H9 (cell line): Measurements from ENCODE around the gene EFCAB14. TPM values are rescaled to one million over a fixed set of nuclear protein-coding genes. Genes with fewer than 3 reads are reported as not detected.
A peak's percentile ranks its signal among the peaks of the same experiment; 100 is the strongest.

ENCODE experiments used
- DNase-seq: peaks from one replicate; pipeline ENCODE4 v3.0.0-alpha.2; 2017
- H2AFZ ChIP-seq: one replicate; pipeline ENCODE4 v1.6.1; 2013; ENCODE audit warnings: mild to moderate bottlenecking, low read length, control low read depth, moderate library complexity
- H2AK5ac ChIP-seq: 2 replicates; pipeline ENCODE4 v1.6.1; 2013; ENCODE audit warnings: low read length, control low read depth, mixed read lengths; ENCODE audit not compliant: insufficient read length
- H2BK120ac ChIP-seq: one replicate; pipeline ENCODE4 v1.6.1; 2013; ENCODE audit warnings: low read depth, mild to moderate bottlenecking, low read length, control low read depth, inconsistent platforms; ENCODE audit not compliant: poor library complexity, severe bottlenecking
- H2BK12ac ChIP-seq: 2 replicates; pipeline ENCODE4 v1.6.1; 2013; ENCODE audit warnings: low read length, control low read depth, mixed read lengths, low read depth; ENCODE audit not compliant: insufficient read length
- H2BK15ac ChIP-seq: 2 replicates; pipeline ENCODE4 v1.6.1; 2013; ENCODE audit warnings: low read depth, low read length, control low read depth
- H2BK20ac ChIP-seq: one replicate; pipeline ENCODE4 v1.6.1; 2013; ENCODE audit warnings: low read depth, mild to moderate bottlenecking, low read length, control low read depth, inconsistent platforms; ENCODE audit not compliant: poor library complexity, severe bottlenecking
- H2BK5ac ChIP-seq: 2 replicates; pipeline ENCODE4 v1.6.1; 2013; ENCODE audit warnings: low read length, control low read depth, mixed read lengths; ENCODE audit not compliant: insufficient read length
- H3K14ac ChIP-seq: 2 replicates; pipeline ENCODE4 v1.6.1; 2013; ENCODE audit warnings: low read length, control low read depth; ENCODE audit not compliant: insufficient read depth
- H3K18ac ChIP-seq: 2 replicates; pipeline ENCODE4 v1.6.1; 2013; ENCODE audit warnings: low read depth, mild to moderate bottlenecking, mixed read lengths, low read length, control low read depth; ENCODE audit not compliant: insufficient read length
- H3K23ac ChIP-seq: 2 replicates; pipeline ENCODE4 v1.6.1; 2013; ENCODE audit warnings: low read length, control low read depth, mixed read lengths, low read depth; ENCODE audit not compliant: insufficient read length
- H3K23me2 ChIP-seq: 2 replicates; pipeline ENCODE4 v1.6.1; 2013; ENCODE audit warnings: low read depth, mild to moderate bottlenecking, mixed read lengths, low read length, control low read depth; ENCODE audit not compliant: insufficient read length, poor library complexity, severe bottlenecking
- H3K27ac ChIP-seq: 2 replicates; pipeline ENCODE4 v1.5.1; 2013; ENCODE audit warnings: low read length, control low read depth, mixed read lengths, low read depth; ENCODE audit not compliant: insufficient read length
- H3K27me3 ChIP-seq: 2 replicates; pipeline ENCODE4 v1.6.1; 2013; ENCODE audit warnings: low read length, control low read depth, inconsistent platforms; ENCODE audit not compliant: insufficient read depth
- H3K4ac ChIP-seq: 2 replicates; pipeline ENCODE4 v1.6.1; 2013; ENCODE audit warnings: low read depth, mild to moderate bottlenecking, control low read depth, inconsistent platforms, low read length, moderate library complexity
- H3K4me1 ChIP-seq: 2 replicates; pipeline ENCODE4 v1.6.1; 2013; ENCODE audit warnings: low read length, control low read depth, inconsistent platforms; ENCODE audit not compliant: insufficient read depth
- H3K4me2 ChIP-seq: 2 replicates; pipeline ENCODE4 v1.6.1; 2013; ENCODE audit warnings: low read length, control low read depth, mixed read lengths; ENCODE audit not compliant: insufficient read length, insufficient read depth
- H3K56ac ChIP-seq: 2 replicates; pipeline ENCODE4 v1.6.1; 2013; ENCODE audit warnings: low read depth, mild to moderate bottlenecking, mixed read lengths, low read length, control low read depth; ENCODE audit not compliant: insufficient read length
- H3K79me1 ChIP-seq: 2 replicates; pipeline ENCODE4 v1.6.1; 2013; ENCODE audit warnings: low read depth, mild to moderate bottlenecking, moderate library complexity, low read length, control low read depth, inconsistent platforms; ENCODE audit not compliant: insufficient read depth, poor library complexity, severe bottlenecking
- H3K79me2 ChIP-seq: 2 replicates; pipeline ENCODE4 v1.6.1; 2013; ENCODE audit warnings: low read length, control low read depth, inconsistent platforms; ENCODE audit not compliant: insufficient read depth
- H3K9ac ChIP-seq: 2 replicates; pipeline ENCODE4 v1.6.1; 2013; ENCODE audit warnings: low read length, control low read depth, mixed read lengths; ENCODE audit not compliant: insufficient read length; ENCODE audit errors: extremely low read depth
- H3K9me3 ChIP-seq: one replicate; pipeline ENCODE4 v1.6.1; 2013; ENCODE audit warnings: low read depth, low read length, inconsistent platforms; ENCODE audit not compliant: control insufficient read depth
- H3T11ph ChIP-seq: one replicate; pipeline ENCODE4 v1.6.1; 2013; ENCODE audit warnings: mild to moderate bottlenecking, low read length, control low read depth, inconsistent platforms
- H4K20me1 ChIP-seq: one replicate; pipeline ENCODE4 v1.6.1; 2013; ENCODE audit not compliant: control insufficient read depth, insufficient read length, insufficient read depth
- H4K5ac ChIP-seq: 2 replicates; pipeline ENCODE4 v1.6.1; 2013; ENCODE audit warnings: low read depth, mild to moderate bottlenecking, mixed read lengths, low read length, control low read depth; ENCODE audit not compliant: insufficient read length
- H4K8ac ChIP-seq: replicated peaks from 2 replicates; pipeline ENCODE4 v1.6.1; 2013; ENCODE audit warnings: low read length, control low read depth, mixed read lengths, low read depth; ENCODE audit not compliant: insufficient read length
- H4K91ac ChIP-seq: 2 replicates; pipeline ENCODE4 v1.6.1; 2013; ENCODE audit warnings: low read depth, mild to moderate bottlenecking, moderate library complexity, mixed read lengths, low read length, control low read depth; ENCODE audit not compliant: insufficient read length
- H3K27ac Mint-ChIP-seq, 3 experiments: 2 replicates in 2 of 3; 3 replicates in 1 of 3; pipeline ENCODE4 v1.8.0; 2020 to 2021; ENCODE audit warnings: mixed read lengths in 3 of 3, mild to moderate bottlenecking in 1 of 3, moderate library complexity in 1 of 3
- H3K27me3 Mint-ChIP-seq: 2 replicates; pipeline ENCODE4 v1.8.0; 2021; ENCODE audit warnings: low read depth, mild to moderate bottlenecking, moderate library complexity, mixed read lengths
- H3K36me3 Mint-ChIP-seq, 3 experiments: 2 replicates in 2 of 3; 3 replicates in 1 of 3; pipeline ENCODE4 v1.8.0; 2020 to 2021; ENCODE audit warnings: low read depth in 3 of 3, mixed read lengths in 3 of 3; ENCODE audit not compliant: insufficient read depth in 1 of 3
- H3K4me1 Mint-ChIP-seq, 2 experiments: 2 replicates each; pipeline ENCODE4 v1.8.0; 2020; ENCODE audit warnings: mixed read lengths in 2 of 2
- H3K4me3 Mint-ChIP-seq, 2 experiments: 2 replicates in 1 of 2; 3 replicates in 1 of 2; pipeline ENCODE4 v1.8.0; 2020 to 2021; ENCODE audit warnings: mild to moderate bottlenecking in 2 of 2, mixed read lengths in 2 of 2, moderate library complexity in 1 of 2
- H3K9me3 Mint-ChIP-seq, 2 experiments: 2 replicates in 1 of 2; 3 replicates in 1 of 2; pipeline ENCODE4 v1.8.0; 2020; ENCODE audit warnings: mild to moderate bottlenecking in 2 of 2, mixed read lengths in 2 of 2, moderate library complexity in 1 of 2
- CTCF ChIP-seq: fragments of 200-600 bp; sonication (generic); conservative IDR thresholded peaks from 3 replicates; pipeline ENCODE4 v1.8.0; 2021; ENCODE audit warnings: antibody characterized with exemption, mild to moderate bottlenecking
- WGBS: extraction: QIAGEN DNeasy Blood & Tissue Kit; methylation state at CpG from one replicate; pipeline ENCODE4 v1.1.7; 2013; ENCODE audit warnings: missing lambda C conversion rate, low lambda C conversion rate, mixed read lengths; ENCODE audit not compliant: insufficient read length; ENCODE audit errors: extremely low coverage; 5-methylcytosine and 5-hydroxymethylcytosine counted together
- total RNA-seq: library from RNA; stranded (reverse); gene quantifications from 2 replicates; pipeline ENCODE4 v1.2.1, GENCODE V29; 2021

EFCAB14 gene
- total RNA-seq, 1 experiment from 2014 or later: 42.2 TPM

GRCh38 chr1:46676531-46676930 is 42.4 kb downstream of the EFCAB14 start:
- no peak overlapping the region for H2BK15ac ChIP-seq
- H3K4me2 ChIP-seq: no peak overlapping the region
- H4K91ac ChIP-seq: no peak overlapping the region
- H3K18ac ChIP-seq: no peak overlapping the region
- H3K27ac Mint-ChIP-seq: peak overlapping the region in 1 of 3 experiments; percentile 91; a peak in 3 of 7 replicates
- no peak overlapping the region for H3K4me3 Mint-ChIP-seq
- H4K8ac ChIP-seq: no peak overlapping the region
- H3K56ac ChIP-seq: no peak overlapping the region
- peaks cover 4% of the 10 kb centered on the region; the same call in 1 of the 2 replicates for H3K4me1 ChIP-seq
- no peak overlapping the region for H2BK5ac ChIP-seq
- no peaks in the 10 kb centered on the region for H3K79me2 ChIP-seq
- no peaks in the 10 kb centered on the region for H3K9me3 ChIP-seq
- no peak overlapping the region for H3K14ac ChIP-seq
- no CpG with 5 or more reads among the region's 1 CpG for WGBS
- no peak overlapping the region for H3K4ac ChIP-seq
- H2BK120ac ChIP-seq: no peak overlapping the region
- H3T11ph ChIP-seq: no peak overlapping the region
- no peak for DNase-seq
- no peak overlapping the region for H3K9ac ChIP-seq
- no peak overlapping the region for H2AFZ ChIP-seq
- no peak overlapping the region for H4K5ac ChIP-seq
- H3K9me3 Mint-ChIP-seq: no peaks in the 10 kb centered on the region
- TF ChIP-seq CTCF: no peak
- H3K23me2 ChIP-seq: no peaks in the 10 kb centered on the region
- H3K27me3 ChIP-seq: no peaks in the 10 kb centered on the region
- H4K20me1 ChIP-seq: no peaks in the 10 kb centered on the region
- H3K23ac ChIP-seq: no peak overlapping the region
- no peak overlapping the region for H2BK20ac ChIP-seq
- H3K36me3 Mint-ChIP-seq: peaks cover 11 to 54% (median 37%) of the 10 kb centered on the region in 3 experiments; a peak in 6 of 7 replicates
- no peak overlapping the region for H2AK5ac ChIP-seq
- H3K4me1 Mint-ChIP-seq: peaks cover 38 to 43% of the 10 kb centered on the region in 2 experiments
- H3K27ac ChIP-seq: no peak overlapping the region
- no peak overlapping the region for H2BK12ac ChIP-seq
- no peaks in the 10 kb centered on the region for H3K79me1 ChIP-seq
- no peaks in the 10 kb centered on the region for H3K27me3 Mint-ChIP-seq
